ENCODE measurements around the gene AGBL2.
"Not testable (repeated sequence)": the region's sequence is repeated elsewhere in the genome, so short reads cannot be mapped to it uniquely, and the experiment has no call there.

DNA sequence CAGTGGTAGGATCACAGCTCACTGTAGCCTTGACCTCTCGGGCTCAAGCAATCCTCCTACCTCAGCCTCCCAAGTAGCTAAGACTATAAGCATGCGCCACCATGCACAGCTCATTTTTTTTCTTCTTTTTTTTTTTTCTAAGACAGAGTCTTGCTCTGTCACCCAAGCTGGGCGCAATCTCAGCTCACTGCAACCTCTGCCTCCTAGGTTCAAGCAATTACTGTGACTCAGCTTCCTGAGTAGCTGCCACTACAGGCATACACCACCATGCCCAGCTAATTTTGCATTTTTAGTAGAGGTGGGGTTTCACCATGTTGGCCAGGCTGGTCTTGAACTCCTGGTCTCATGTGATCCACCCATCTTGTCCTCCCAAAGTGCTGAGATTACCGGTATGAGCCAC is 50.2 kb downstream of the AGBL2 start:
- TF ChIP-seq, protein P1, sequence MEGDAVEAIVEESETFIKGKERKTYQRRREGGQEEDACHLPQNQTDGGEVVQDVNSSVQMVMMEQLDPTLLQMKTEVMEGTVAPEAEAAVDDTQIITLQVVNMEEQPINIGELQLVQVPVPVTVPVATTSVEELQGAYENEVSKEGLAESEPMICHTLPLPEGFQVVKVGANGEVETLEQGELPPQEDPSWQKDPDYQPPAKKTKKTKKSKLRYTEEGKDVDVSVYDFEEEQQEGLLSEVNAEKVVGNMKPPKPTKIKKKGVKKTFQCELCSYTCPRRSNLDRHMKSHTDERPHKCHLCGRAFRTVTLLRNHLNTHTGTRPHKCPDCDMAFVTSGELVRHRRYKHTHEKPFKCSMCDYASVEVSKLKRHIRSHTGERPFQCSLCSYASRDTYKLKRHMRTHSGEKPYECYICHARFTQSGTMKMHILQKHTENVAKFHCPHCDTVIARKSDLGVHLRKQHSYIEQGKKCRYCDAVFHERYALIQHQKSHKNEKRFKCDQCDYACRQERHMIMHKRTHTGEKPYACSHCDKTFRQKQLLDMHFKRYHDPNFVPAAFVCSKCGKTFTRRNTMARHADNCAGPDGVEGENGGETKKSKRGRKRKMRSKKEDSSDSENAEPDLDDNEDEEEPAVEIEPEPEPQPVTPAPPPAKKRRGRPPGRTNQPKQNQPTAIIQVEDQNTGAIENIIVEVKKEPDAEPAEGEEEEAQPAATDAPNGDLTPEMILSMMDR (conservative IDR thresholded peaks at IDR 0.05; ENCODE audit: low read length), result not testable (repeated sequence)
- TF ChIP-seq EZH2phosphoT487 (IDR thresholded peaks at IDR 0.05; ENCODE audit: borderline replicate concordance), result not testable (repeated sequence)
